GM19467 (cell line): ENCODE data around the gene PIK3R1.

Experiments used
- ATAC-seq: cut with Tn5 transposase; IDR thresholded peaks from one replicate; pipeline ENCODE4 v1.9.1; 2021; ENCODE audit warnings: mild to moderate bottlenecking, moderate library complexity; ENCODE audit not compliant: unreplicated experiment

PIK3R1 gene

GRCh38 chr5:68290260-68290674, 74.7 kb downstream of the PIK3R1 start:
- ATAC-seq: no peak

- ATAC-seq: no peak
These were observed 75.3 kb downstream of the PIK3R1 start for GRCh38 chr5:68290847-68291246.

- no peak for ATAC-seq
These were observed 76.8 kb downstream of the PIK3R1 start for GRCh38 chr5:68292316-68292715.

- no peak for ATAC-seq
These were observed 80.2 kb downstream of the PIK3R1 start for GRCh38 chr5:68295772-68296171.

GRCh38 chr5:68296895-68297294, 81.3 kb downstream of the PIK3R1 start:
- ATAC-seq: no peak

- no peak for ATAC-seq
These were observed 82.1 kb downstream of the PIK3R1 start for GRCh38 chr5:68297656-68298055.

GRCh38 chr5:68298479-68298878, 82.9 kb downstream of the PIK3R1 start:
- ATAC-seq: no peak

- no peak for ATAC-seq
These were observed 83.5 kb downstream of the PIK3R1 start for GRCh38 chr5:68299105-68299504.

- no peak for ATAC-seq
These were observed 84.0 kb downstream of the PIK3R1 start for GRCh38 chr5:68299575-68299974.

- no peak for ATAC-seq
These were observed 87.6 kb downstream of the PIK3R1 start for GRCh38 chr5:68303038-68303738.

GRCh38 chr5:68303754-68304420, 88.3 kb downstream of the PIK3R1 start:
- no peak for ATAC-seq

GRCh38 chr5:68304421-68305052, 89.0 kb downstream of the PIK3R1 start:
- no peak for ATAC-seq

- no peak for ATAC-seq
These were observed 89.8 kb downstream of the PIK3R1 start for GRCh38 chr5:68305223-68305870.

- no peak for ATAC-seq
These were observed 90.9 kb downstream of the PIK3R1 start for GRCh38 chr5:68306361-68307014.

GRCh38 chr5:68313336-68313735, 97.8 kb downstream of the PIK3R1 start:
- ATAC-seq: no peak

- ATAC-seq: no peak
These were observed 98.9 kb downstream of the PIK3R1 start for GRCh38 chr5:68314465-68314864.

- peak; percentile 96 for ATAC-seq
These were observed 100.2 kb downstream of the PIK3R1 start for GRCh38 chr5:68315679-68316271.

- ATAC-seq: no peak
These were observed 100.9 kb downstream of the PIK3R1 start for GRCh38 chr5:68316469-68316868.

- ATAC-seq: no peak
These were observed 102.1 kb downstream of the PIK3R1 start for GRCh38 chr5:68317646-68318045.

- no peak for ATAC-seq
These were observed 103.6 kb downstream of the PIK3R1 start for GRCh38 chr5:68318955-68319705.
